ENCODE results near the gene FILIP1.

DNA sequence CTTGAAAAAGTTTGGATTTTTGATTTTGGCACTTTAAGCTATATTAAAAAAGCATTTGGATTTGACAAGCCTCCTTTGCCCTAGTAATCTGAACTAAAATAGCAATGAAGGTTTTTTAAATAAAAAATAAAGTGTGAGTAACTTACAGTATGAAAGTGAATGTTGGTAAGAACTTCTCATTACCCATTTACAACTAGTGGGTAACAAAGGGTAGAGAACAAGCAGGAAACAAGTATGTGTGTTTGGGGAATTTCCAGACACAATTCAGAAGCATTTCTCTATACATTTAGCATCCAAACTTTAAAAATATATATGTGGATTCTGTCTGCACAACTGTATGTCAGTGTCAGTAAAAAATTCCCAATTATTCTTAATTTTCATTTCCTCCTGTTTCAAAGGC is 211.9 kb downstream of the FILIP1 start:
- TF ChIP-seq POLR2A (IDR thresholded peaks at IDR 0.05) (no peak), POLR2AphosphoS5 (IDR thresholded peaks at IDR 0.05; ENCODE audit: insufficient read depth in 1 of 2, low read depth in 1 of 2) (no peak), CTCF (IDR thresholded peaks at IDR 0.05) (no peak)
